Sciatic nerve (tissue), 2 donors: ENCODE data around the gene HEPACAM2. TPM values are rescaled to one million over a fixed set of nuclear protein-coding genes. Genes with fewer than 3 reads are reported as not detected.

Experiments
- ATAC-seq: fragments of 200-7000 bp; cut with Tn5 transposase; one replicate; pipeline ENCODE4 v1.9.1; 2020; ENCODE audit warnings: mild to moderate bottlenecking, moderate library complexity
- DNase-seq: peaks from one replicate; pipeline ENCODE4 v3.0.0-alpha.2; 2020; ENCODE audit warnings: low spot score
- intact Hi-C: fragments of 100-400 bp; cut with DNase I; formaldehyde crosslinking; loops from one replicate; pipeline ENCODE4 v1.14.2; 2022
- total RNA-seq: library from RNA; stranded (reverse); fragmentation: NEBNext Ultra II Directional; extraction: Animal tissue kit (Norgen Biotek cat#: 25700); gene quantifications from one replicate; pipeline ENCODE4 v1.2.1, GENCODE V29; 2021
- donor health status: DM: no; HTN: no; CAD: no.
- donor health status: DM: no; HTN: no; CAD: no.

The HEPACAM2 gene
- total RNA-seq, 1 donor from 2014 or later: 0.49 TPM

DNA sequence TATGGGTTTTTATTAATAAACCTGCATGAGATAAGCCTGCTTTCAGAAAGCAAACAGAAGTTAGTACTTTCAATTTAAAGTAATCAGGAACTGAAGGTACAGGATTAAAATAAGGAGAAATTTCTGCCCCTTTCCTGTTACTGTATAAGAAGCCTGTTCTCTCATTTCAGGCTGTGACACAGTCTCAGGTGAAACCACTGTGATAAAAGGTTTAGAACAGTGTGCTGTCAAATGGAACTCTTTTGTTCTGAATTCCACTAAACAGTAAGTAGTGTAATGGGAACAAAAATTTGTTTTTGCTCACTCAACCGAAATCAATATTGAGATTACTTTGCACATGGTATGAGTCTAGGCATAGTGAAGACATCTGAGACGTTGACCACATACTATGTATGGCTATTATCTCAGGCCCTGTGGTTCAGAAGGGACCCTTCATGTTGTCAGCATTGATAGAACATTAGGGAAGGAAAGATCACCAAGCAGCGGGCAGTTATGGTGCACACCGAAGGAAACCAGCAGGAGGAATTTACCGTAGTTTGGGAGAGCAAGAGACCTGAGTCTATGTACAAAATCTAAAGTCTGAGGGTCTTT lies 14.9 kb downstream of the HEPACAM2 start:
- DNase-seq: no peak
- intact Hi-C loops: no loop called here
- ATAC-seq: no peak

GRCh38 chr7:93205046-93205445 lies 21.2 kb downstream of the HEPACAM2 start:
- ATAC-seq (no peak), DNase-seq (no peak)
- intact Hi-C loops: no loop called here

GRCh38 chr7:93203496-93203895 lies 22.8 kb downstream of the HEPACAM2 start:
- intact Hi-C loops: no loop called here
- DNase-seq: no peak
- ATAC-seq: no peak

GRCh38 chr7:93202594-93203250 lies 23.5 kb downstream of the HEPACAM2 start:
- no peak for ATAC-seq
- no peak for DNase-seq
- intact Hi-C loops: no loop called here

DNA sequence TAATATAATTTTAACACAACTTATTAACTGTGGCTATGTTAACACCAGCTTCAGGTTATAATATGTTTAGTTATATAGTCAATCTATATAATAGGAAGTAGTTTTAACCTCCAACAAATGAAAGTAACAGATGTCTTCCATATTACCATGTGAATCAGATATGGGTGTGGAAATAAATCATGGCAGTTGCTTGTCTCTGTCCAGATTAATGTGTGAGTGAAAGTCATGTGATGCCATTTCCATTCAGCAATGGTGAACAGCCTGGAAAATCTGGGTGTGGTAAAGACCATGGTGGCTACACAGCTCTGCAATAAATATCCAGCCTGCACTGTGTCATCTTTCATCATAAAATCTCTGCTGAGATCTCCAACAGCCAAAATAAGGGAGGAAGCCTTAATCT lies 27.8 kb downstream of the HEPACAM2 start:
- intact Hi-C loops: no loop called here
- ATAC-seq (no peak), DNase-seq (no peak)

DNA sequence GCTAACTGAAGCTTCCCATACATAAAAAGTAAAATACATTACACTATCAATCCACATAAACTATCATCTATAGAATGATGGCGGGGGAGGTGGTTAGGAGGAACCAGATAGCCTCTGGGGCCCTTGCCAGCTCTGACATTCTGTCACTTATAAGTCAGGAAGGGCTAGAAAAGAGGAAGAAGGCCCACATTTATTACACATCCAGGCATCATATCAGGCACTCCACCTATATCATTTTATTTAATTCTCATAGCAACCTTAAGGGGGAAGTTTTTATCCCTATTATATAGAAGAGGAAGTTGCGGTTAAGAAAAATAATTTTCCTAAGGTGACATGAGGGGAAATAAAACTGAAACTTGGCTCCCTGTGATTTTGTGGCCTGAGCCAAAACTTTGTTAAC lies 29.9 kb downstream of the HEPACAM2 start:
- DNase-seq: no peak
- intact Hi-C loops: no loop called here
- no peak for ATAC-seq

DNA sequence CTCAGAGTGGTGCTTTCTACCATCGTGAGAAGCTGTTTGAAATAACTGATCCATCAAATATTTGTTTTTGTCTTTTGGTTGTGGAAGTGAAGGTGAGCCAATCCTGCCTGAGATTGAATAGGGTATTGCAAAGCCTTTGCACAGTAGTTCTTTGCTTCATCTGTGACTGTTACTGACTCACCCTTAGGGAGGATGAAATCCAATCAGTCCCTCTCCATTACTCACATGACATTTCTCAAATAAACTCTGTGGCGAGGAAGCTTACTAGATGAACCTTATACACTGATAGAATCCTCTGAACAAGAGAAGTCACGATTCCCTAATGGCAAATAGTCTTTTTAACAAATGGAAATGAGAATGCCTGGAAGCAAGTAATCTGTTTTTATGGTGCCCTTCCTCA lies 31.9 kb downstream of the HEPACAM2 start:
- intact Hi-C loops: no loop called here
- DNase-seq (no peak), ATAC-seq (no peak)

DNA sequence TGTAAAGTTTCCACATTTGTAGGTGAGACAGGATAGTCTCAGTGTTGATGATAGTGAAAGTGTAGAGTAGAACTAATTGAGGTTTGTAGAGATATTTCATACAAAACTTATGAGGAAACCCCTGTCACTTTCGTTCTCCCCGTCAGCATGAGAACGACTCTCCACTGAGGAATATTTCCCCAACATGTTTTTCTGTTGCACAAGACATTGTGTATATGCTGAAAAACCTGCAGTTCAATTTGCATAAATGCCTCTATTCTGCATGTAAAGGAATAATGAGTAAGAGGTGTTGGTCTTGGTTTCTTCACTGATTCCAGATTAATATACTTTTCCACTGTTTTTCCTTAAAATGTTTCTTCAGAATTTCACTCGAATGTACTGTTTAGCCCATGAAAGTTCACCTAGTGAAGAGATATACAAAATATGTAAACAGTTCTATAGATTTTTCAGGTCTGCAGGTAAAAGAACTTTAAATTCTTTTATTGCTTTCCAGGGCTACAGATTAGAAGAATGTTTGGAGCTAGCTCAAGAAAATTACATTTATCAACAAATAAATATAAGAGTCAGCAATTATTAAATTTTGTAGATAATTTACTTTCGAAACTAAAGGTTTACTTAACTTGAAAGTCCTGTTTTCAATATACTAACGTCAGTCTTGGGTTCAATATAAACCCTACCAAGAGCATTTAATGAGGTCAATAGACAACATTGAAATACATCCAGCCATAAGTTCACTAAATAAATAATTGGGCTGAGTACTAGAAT lies 37.2 kb downstream of the HEPACAM2 start:
- ATAC-seq: no peak
- intact Hi-C loops: no loop called here
- DNase-seq: no peak

- no peak for ATAC-seq
- DNase-seq: no peak
- intact Hi-C loops: no loop called here
Measured at GRCh38 chr7:93185303-93186027, 40.8 kb downstream of the HEPACAM2 start.

DNA sequence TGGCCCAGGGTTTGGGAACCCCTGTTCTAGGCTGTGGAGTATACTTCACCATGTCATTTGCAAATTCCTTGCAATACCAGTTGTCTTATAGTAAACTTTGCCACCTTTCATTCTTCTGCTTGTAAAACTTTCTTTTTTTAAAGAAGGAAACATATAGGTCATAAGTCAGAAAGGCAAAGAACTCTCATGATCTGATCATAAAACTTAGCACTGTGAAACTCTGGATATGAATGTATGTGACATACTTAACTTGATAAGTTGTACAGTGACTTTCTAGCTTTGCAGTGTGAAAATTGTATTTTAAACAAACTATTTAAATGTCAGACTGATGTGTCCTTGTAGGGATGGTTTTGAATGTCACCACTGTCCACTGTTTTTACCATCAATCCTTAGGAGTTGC lies 47.1 kb downstream of the HEPACAM2 start:
- no peak for ATAC-seq

GRCh38 chr7:93178213-93178612 lies 48.1 kb downstream of the HEPACAM2 start:
- DNase-seq: no peak
- intact Hi-C loops: no loop called here
- ATAC-seq: no peak

More for the DNA sequence above, 47.1 kb downstream of the HEPACAM2 start:
- DNase-seq: no peak
- intact Hi-C loops: no loop called here

DNA sequence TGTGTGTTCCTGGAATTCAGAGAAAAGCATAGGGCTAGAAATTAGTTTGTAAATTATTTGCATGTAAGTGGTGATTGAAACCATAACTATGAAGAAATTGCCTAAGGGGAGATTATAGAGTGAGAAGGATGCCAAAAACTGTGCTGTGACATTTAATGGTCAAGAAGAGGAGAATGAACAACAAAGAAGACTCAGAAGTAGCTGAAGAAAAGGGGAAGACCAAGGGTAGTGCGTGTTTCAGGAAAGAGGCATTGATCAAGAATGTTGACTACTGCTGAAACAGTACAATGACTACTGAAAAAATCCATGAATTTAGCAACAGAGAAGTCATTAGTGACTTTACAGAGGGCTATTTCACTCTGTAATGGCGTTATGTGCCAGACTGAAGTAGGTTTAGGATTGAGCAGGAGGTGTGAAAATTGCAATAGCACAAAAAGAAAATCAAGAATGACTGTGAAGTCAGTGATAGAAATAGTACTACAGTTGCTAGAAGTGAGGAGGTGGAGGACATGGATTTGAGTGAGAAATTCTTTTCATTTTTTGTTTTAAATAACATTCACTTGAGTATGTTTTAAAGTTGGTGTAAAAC lies 49.2 kb downstream of the HEPACAM2 start:
- no peak for DNase-seq
- no peak for ATAC-seq
- intact Hi-C loops: no loop called here

GRCh38 chr7:93175219-93175618 lies 51.0 kb downstream of the HEPACAM2 start:
- ATAC-seq (no peak), DNase-seq (no peak)
- intact Hi-C loops: no loop called here

- ATAC-seq (no peak), DNase-seq (no peak)
- intact Hi-C loops: no loop called here
Measured at GRCh38 chr7:93172683-93173082, 53.6 kb downstream of the HEPACAM2 start.

DNA sequence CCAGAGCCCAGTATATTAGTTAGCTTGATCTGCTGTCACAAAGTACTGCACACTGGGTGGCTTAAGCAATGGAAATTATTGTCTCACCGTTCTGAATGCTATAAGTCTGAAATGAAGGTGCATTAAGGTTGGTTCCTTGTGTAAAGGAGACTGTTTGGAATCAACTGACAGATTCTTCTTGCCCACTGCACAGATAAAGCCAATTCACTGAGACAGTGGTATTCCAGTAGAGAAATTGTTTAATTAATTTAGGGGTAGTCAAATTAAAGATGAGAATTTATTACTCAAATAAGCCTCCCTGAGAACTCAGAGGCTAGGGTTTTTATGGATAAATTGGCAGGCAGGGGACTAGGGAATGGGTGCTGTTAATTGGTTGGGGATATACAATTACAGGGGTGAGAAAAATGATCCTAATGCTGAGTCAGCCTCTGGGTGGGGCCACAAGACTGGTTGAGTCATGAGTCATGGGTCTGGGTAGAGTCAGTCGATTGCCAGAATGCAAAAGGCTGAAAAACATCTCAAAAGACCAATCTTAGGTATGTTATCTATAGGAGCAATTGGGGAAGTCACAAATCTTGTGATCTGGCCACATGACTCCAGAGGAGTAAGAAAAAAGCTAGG lies 54.6 kb downstream of the HEPACAM2 start:
- intact Hi-C loops: no loop called here
- ATAC-seq (no peak), DNase-seq (no peak)

DNA sequence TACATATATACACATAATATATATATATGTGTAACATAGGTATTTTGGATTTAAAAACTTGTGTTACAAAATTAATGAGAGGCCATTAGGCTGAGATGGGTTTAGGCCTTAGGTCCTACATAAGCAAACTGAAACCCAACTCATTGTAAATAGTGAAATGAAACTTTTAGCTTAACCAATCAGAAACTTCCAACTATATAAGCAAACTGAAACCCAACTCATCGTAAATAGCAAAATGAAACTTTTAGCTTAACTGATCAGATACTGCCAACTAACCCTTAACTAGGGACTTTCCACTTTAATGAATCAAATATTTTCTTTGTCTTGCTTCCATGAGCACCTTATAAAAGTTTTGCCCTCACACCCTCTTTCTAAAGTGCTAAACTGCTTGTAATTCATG lies 60.8 kb downstream of the HEPACAM2 start:
- intact Hi-C loops: no loop called here
- ATAC-seq (no peak), DNase-seq (no peak)

DNA sequence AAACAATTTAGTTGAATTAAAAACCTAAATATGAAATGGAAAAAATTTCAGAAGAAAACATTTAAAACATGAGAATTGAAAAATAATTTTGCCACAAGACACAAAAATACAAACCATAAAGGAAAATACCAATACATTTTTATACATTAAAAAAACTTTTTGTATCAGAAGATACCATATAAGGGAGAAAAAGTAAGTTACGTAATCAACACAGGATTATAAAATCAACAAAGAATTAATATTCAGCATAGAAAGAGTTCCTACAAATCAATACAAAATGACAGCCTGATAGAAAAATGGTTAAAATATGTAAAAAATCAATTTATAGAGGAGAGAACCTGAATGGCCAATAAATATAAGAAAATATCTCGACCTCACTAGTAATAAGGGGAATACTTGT lies 61.5 kb downstream of the HEPACAM2 start:
- no peak for DNase-seq

GRCh38 chr7:93161181-93161762 lies 65.0 kb downstream of the HEPACAM2 start:
- intact Hi-C loops: no loop called here
- no peak for ATAC-seq

More for the DNA sequence above, 61.5 kb downstream of the HEPACAM2 start:
- ATAC-seq: no peak
- intact Hi-C loops: no loop called here

DNA sequence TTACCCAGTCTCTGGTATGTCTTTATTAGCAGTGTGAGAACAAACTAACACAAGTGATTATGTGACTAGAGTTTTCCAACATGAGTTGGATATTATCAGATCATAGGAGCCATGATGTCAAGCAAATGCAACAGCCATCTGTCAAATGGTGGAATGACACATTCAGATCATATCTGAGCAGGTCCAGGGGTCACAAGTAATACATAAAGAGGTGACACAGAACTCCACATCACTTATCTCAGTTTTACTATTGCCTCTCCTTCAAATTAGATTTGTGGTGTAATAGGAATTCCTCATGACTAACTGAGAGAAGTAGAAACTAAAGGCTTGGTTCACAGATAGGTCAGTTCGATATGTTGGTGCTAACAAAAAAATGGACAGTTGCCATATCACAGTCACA lies 65.9 kb downstream of the HEPACAM2 start:
- no peak for DNase-seq
- intact Hi-C loops: no loop called here
- ATAC-seq: no peak

More at GRCh38 chr7:93161181-93161762, 65.0 kb downstream of the HEPACAM2 start:
- no peak for DNase-seq
